ENCODE results near the gene ULBP2.

ULBP2 gene

GRCh38 chr6:149991838-149992237, 50.0 kb downstream of the ULBP2 start:
- Histone ChIP-seq H2AFZ (ENCODE audit: low read depth, low read length) (no peak overlapping the region), H3K27me3 (ENCODE audit: low read depth, low read length) (peaks cover 34% of the 10 kb centered on the region), H3K36me3 (replicated peaks; ENCODE audit: low read depth, low read length) (no peaks in the 10 kb centered on the region), H3K9me3 (ENCODE audit: insufficient read depth, low read length) (no peaks in the 10 kb centered on the region), H3K27ac (ENCODE audit: low read length) (no peak overlapping the region), H3K4me3 (ENCODE audit: low read length) (peak overlapping the region; percentile 94; the same call in 1 of the 2 replicates), H3K79me2 (ENCODE audit: low read length) (no peaks in the 10 kb centered on the region), H3K4me2 (ENCODE audit: low read length) (peak overlapping the region; percentile 97), H4K20me1 (ENCODE audit: insufficient read depth, low read length) (no peaks in the 10 kb centered on the region), H3K4me1 (ENCODE audit: low read length) (peaks cover 8% of the 10 kb centered on the region; the same call in 1 of the 2 replicates), H3K9ac (ENCODE audit: low read length) (no peak overlapping the region)
- no peak for TF ChIP-seq EZH2phosphoT487 (IDR thresholded peaks at IDR 0.05; ENCODE audit: low read depth)
- TF ChIP-seq CTCF (IDR thresholded peaks at IDR 0.05; ENCODE audit: low read depth, low read length) = no peak

DNA sequence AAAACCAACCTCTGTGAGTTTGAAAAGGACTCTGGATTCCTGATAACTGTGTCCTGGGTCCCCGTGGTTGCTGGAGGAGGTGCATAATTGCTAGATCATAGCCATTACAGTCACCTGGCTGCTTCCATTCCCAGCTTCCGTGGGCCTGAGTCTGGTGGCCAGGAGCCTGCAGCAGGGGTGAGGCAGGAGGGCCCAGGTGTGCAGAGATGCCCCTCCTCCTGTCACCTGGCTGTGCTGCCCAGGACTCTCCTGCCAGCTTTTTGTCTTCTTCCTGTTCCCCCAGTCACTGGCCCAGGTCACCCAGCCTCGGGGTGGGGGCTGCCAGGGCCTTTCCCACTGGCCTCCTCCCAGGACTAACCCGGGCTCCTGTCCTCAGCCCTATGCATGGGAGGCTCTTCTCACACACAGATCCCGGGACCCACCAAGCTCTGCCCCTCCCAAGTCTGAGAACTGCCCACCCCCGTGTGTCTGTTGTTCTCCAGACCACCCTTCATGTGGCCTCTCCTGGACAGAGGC, 53.5 kb downstream of the ULBP2 start:
- Histone ChIP-seq H3K36me3 (replicated peaks; ENCODE audit: low read depth, low read length) (no peaks in the 10 kb centered on the region), H3K27me3 (ENCODE audit: low read depth, low read length) (peaks cover 16% of the 10 kb centered on the region), H3K27ac (ENCODE audit: low read length) (no peak overlapping the region), H3K4me1 (ENCODE audit: low read length) (peaks cover 6% of the 10 kb centered on the region; the same call in 1 of the 2 replicates), H3K79me2 (ENCODE audit: low read length) (no peaks in the 10 kb centered on the region), H2AFZ (ENCODE audit: low read depth, low read length) (no peak overlapping the region), H3K9me3 (ENCODE audit: insufficient read depth, low read length) (no peaks in the 10 kb centered on the region), H3K4me3 (ENCODE audit: low read length) (no peak overlapping the region), H4K20me1 (ENCODE audit: insufficient read depth, low read length) (no peaks in the 10 kb centered on the region), H3K9ac (ENCODE audit: low read length) (no peak overlapping the region), H3K4me2 (ENCODE audit: low read length) (no peak overlapping the region)
- TF ChIP-seq EZH2phosphoT487 (IDR thresholded peaks at IDR 0.05; ENCODE audit: low read depth) (no peak), CTCF (IDR thresholded peaks at IDR 0.05; ENCODE audit: low read depth, low read length) (no peak)

GRCh38 chr6:149995971-149996370, 54.2 kb downstream of the ULBP2 start:
- H3K27me3 ChIP-seq (ENCODE audit: low read depth, low read length) = peaks cover 14% of the 10 kb centered on the region
- H3K9me3 ChIP-seq (ENCODE audit: insufficient read depth, low read length) = no peaks in the 10 kb centered on the region
- TF ChIP-seq EZH2phosphoT487 (IDR thresholded peaks at IDR 0.05; ENCODE audit: low read depth) = no peak
- TF ChIP-seq CTCF (IDR thresholded peaks at IDR 0.05; ENCODE audit: low read depth, low read length) = no peak
- no peak overlapping the region for H3K27ac ChIP-seq (ENCODE audit: low read length)
- H2AFZ ChIP-seq (ENCODE audit: low read depth, low read length) = no peak overlapping the region
- H3K9ac ChIP-seq (ENCODE audit: low read length) = no peak overlapping the region
- no peak overlapping the region for H3K4me3 ChIP-seq (ENCODE audit: low read length)
- H4K20me1 ChIP-seq (ENCODE audit: insufficient read depth, low read length) = no peaks in the 10 kb centered on the region
- no peaks in the 10 kb centered on the region for H3K79me2 ChIP-seq (ENCODE audit: low read length)
- H3K36me3 ChIP-seq (replicated peaks; ENCODE audit: low read depth, low read length) = no peaks in the 10 kb centered on the region
- peaks cover 8% of the 10 kb centered on the region for H3K4me1 ChIP-seq (ENCODE audit: low read length)
- no peak overlapping the region for H3K4me2 ChIP-seq (ENCODE audit: low read length)

Data from OCI-LY3 (cell line).